Putamen (tissue), 1 donor: Measurements from ENCODE around the gene OMA1.
A peak's percentile ranks its signal among the peaks of the same experiment; 100 is the strongest.
"Not testable (repeated sequence)": the region's sequence is repeated elsewhere in the genome, so short reads cannot be mapped to it uniquely, and the experiment has no call there.

Experiments
- DNase-seq: peaks from one replicate; pipeline ENCODE4 v3.0.0-alpha.2; 2016; ENCODE audit warnings: low spot score

The OMA1 gene

DNA sequence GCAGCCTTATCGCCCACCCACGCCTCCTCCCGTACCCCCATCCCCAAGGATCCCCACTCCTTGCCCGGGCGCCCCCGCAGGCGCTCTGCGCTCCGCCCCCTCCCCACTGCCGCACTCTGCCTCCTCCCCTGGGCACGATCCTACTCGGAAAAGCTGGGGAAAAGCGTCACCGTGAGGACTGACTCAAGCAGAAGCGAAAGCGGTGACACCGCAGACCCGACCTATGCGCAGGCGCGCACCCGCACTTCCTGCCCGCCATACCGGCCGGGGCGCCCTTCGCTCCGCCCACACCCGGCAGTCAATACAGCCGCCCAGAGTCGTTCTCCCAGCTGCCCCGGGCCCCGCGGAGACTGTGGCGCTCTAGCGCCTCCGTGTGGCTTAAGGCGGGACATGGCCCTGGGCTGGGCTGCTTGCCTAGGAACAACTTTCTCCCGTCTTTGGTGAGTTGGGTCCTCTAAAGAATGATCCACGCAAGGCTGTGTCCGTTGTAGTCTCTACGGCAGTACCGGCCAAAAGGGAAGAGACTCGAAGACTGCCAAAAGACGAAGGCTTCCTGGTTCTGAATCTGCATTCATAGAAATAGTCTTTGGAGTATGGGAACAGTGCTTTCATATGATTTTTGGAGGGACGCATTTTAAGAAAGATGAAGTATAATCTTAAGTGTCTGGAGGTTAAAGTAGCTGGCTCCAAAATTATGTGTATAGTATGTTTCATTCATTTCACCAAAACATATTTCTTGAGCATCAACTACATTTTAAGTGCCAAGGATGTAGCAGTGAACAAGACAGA, at the start of gene OMA1:
OMA1 (minus strand) TSS at position 207 of the 789 bp plus-strand sequence. CDS start 7,432 bp downstream, outside the sequence.
- DNase-seq: peak; percentile 95

DNA sequence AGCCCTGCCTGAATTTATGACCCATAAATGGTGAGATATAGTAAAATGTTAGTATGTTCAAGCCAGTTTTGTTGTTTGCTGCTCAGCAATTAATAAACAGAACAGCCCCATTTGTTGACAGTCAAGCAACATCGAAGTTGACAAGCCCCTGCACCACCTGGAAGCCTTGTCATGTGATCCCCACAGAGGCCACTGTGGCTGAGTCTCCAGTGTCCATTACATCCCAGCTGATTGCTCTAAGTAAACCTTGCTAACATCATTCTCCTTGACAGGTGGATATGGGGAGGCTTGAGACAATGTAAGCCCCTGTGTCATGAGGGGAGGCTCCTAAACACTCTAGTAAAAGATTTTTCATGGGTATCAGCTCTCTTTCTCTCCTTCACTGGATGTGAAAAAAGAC, 48.0 kb upstream of the OMA1 start:
- no peak for DNase-seq

DNA sequence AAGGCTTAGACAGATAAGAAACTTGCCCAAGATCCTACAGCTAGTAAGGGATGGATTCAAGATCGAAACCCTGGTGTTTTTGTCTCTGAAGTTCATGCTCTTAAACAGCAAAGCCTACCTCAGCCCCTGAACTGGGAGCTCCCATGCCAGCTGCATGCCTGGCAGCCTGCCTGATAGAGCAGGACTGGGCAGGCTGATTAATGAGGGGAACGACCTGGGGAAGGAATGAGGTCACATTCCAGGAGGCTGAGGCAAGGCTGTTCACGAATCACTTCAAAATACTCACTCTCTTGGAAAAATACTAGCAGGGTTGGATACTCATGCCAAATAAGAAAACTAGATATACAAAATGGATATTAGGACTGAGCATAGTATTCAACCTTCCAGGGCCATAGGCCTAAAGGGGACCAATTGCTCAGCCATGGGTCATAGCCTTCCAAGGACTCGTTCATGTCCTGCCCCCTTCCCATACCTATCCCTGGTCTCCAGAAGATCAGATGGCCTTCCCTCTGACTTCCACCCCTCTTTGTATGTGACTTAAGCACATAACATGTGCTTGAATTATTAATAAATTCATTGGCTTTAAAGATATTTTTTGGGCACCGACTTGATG, 46.1 kb upstream of the OMA1 start:
- DNase-seq: no peak

DNA sequence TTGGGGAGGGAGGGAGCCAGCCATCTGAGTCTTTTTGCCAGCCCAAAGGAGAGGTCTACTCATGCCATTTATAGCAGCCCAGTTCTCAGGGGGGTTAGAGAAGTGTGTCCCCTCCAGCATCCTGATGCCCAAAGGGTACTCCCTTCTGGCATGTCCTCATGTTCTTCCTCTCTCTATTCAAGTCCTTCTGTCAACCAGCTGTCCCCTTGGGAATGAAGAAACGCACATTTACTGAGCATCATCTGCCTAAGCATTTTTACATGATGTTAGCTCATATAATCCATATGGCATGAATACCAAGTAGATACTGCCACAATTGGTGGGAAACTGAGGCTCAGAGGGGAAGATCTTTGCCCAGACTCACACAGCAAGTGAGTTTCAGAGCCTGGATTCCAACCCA, 45.3 kb upstream of the OMA1 start:
- DNase-seq: no peak

DNA sequence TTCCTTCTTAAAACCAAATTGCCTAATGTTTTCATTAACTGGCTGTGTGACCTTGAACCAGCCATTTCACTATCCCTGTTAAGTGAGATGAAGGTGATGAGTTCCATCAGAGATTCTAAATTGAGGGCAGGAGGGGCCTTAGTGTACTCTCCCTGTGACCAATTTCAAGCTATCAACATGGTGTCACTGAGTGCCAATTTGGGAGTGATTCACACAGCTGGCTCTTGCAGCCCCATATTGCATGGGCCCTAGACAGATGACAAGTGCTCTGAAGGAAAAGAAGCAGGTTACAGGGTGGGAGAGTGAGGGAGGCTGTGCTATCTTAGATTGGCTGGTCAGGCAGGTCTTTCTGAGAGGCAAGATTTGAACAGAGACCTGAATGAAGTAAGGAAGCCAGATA, 43.5 kb upstream of the OMA1 start:
- DNase-seq: no peak

DNA sequence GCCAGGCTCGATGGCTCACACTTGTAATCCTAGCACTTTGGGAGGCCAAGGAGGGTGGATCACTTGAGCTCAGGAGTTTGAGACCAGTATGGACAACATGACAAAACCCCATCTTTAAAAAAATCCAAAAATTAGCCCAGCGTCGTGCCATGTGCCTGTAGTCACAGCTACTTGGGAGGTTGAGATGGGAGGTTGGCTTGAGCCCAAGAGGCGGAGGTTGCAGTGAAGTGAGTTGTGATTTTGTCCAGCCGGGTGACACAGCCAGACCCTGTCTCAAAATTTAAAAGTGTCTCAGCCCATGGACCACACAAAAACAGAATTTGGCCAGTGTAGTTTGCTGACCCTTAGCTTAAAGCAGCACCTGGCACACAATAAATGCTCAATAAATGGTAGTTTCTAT, 41.9 kb upstream of the OMA1 start:
- no peak for DNase-seq

DNA sequence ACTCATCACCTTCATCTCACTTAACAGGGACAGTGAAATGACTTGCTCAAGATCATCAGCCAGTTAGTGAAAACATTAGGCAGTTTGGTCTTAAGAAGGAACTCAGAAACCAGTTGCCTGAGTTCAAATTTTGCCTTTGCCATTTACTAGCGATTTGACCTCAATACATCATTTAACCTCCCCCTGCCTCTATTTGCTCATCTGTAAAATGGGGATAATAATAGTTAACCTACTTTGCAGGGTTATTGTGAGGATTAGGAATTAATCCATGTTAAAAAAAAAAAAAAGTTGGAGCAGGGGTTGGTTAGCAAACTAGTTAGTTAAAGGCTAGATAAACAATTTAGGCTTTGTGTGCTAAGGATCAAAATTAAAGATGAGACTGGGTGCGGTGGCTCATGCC, 41.1 kb upstream of the OMA1 start:
- DNase-seq: no peak

DNA sequence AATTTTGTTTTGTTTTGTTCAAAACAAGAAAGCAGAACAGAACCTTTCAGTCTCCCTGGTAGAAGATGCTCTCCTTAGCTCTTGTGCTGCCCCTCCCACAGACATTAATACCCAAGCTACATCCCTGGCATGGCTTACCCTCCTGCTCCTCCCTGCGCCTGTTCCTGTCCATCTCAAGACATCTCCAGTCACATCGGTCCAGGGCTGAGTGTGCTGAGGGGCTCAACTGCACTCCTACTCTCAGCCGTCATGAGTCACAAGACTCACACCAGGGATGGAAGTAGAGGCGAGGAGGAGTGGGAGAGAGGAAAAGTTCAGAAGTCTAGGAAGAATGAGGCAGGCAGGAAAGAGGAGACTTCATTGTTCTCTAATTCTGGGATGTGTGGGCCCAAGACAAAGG, 39.7 kb upstream of the OMA1 start:
- no peak for DNase-seq

DNA sequence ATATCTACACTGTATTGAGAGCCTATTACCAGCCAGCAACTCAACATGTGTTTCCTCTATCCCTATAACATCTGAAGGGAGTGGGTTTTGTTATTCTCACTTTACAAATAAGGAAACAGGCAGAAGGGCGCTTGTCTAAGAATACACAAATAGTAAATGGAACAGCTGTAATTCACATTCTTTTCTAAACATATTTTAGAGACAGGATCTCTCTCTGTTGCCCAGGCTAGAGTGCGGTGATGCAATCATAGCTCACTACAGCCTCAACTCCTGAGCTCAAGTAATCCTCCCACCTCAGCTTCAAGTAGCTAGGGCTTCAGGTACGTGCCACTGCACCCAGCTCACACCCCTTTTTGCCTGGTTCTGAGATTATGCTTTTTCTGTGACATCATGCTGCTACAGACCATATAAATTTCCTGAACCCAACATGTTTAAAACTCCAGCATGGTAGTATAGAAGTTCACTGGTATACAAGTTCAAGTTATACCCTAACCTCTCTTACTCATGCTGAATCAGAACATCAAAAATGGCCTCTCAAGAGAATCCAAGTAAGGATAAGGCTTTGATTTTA, 39.1 kb upstream of the OMA1 start:
- DNase-seq: no peak

DNA sequence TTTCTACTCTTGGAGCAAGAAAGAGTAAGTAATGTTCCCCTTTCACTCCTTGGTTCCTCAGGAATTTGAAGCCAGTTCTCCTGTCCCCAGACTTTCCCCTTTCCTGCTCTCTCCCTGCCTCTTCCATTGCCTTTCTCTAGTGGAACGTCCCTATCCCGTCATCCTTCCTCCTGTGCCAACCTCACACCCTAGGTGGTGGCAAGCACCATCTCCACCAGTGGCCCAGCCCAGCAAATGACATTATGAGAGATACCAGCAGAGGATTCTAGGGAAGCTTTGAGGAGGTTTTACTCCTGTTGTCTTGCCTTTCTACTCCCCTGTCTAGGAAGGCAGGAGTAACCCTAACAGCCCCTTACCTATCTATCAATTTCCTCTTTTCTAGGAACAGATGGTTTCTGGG, 38.6 kb upstream of the OMA1 start:
- DNase-seq: no peak

DNA sequence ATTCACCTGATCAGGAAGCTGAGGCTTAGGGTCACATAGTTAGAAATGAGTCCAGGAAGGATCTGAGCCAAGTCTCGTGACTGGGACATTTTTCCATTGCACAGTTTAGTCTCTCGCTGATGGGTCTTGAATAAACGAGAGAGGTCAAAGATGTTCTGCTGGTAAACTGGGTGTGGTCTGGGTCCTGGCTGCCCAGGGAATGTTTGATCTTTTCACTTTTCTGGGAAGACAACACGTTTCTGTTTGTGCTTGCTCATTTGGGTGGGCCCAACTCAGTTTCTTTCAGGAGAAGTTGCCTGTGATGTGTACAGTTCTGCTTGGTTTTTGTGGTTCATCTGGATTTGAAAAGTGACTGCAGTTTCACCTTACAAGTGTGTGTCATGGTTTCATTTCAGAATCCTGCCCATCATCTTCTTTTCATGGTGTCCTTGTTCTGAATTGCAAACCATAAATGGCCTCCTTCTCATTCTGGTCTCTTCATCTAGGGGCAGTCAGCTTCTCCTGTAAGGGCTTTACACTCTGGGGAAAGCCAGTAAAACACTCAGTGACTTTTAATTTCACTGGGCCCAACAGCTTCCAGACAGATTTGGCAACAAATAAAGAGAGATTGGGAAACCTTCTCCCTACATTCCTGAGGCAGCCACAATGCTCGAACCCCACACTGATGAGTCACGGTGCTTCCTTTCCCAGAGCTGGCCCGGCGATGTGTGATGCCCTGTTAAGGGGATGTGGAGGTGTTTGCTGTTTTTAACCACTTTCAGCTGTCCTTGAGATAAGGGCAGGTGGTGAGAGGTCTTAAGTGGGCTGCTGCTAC, 37.8 kb upstream of the OMA1 start:
- DNase-seq: no peak

DNA sequence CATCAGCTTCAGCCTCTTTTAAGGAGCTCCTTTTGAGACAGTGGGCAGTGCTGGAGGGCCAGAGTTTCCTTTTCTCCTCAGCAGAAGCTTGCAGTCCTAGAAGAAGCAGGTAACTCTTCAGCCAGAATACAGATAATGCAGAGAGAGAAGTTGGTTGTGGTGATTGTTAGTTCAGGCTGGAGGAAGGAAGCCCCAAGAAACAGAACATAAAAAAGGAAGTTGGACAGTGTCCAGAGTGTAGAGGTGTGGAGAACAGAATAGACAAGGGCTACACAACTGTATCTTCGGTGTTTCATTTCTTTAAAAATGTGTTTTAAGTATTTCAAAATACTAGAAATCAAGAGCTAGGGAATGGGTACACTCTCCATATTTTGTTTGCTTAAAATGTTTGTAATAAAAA, 37.0 kb upstream of the OMA1 start:
- no peak for DNase-seq

DNA sequence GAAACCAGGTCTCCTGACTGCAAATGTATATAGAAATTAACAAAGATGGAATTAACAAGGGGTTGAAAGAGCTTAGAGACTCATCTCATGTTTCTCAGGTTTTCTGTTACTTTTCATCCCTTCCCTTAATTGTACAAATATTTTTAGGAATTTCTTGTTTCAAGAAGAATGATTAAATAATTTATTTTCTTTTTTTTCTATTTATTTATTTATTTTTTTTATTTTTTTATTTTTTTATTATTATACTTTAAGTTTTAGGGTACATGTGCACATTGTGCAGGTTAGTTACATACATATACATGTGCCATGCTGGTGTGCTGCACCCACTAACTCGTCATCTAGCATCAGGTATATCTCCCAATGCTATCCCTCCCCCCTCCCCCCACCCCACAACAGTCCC, 35.6 kb upstream of the OMA1 start:
- DNase-seq: not testable (repeated sequence)

DNA sequence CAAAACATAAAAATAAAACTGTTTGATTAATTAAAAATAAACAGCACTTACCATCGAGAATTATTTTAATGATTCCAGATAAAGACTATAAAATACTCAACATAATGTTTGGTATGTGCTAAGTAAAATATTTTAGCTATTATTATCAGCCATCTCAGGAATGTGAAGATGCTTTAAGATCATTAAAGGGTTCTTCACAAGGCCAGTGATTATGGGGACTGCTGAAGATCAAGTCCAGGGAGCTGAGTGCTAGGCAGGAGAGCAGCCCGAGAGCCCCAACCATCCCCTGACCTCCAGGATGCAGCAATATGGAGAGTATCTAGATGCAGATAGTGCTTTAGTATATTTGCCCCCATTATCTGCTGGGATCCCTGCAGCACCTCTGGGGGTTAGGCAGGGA, 35.1 kb upstream of the OMA1 start:
- DNase-seq: no peak

DNA sequence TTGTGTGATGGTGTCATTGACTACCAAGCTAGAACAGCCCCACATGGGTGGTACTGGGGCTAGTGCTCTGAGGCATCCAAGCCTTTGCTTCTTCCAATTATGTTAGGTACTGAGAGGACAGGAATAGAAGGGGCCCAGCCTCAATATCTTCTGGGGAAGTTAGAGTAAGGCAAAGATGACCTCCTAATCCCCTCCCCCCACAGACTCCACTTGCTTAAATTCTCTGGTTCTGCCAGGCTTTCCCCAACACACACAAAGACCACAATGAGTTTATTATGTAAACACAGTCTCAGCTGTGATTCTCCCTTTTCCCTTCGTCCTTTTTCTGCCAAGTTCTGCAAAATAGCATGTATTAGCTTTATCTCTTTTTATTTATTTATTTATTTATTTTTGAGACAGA, 33.7 kb upstream of the OMA1 start:
- DNase-seq: peak; percentile 81

DNA sequence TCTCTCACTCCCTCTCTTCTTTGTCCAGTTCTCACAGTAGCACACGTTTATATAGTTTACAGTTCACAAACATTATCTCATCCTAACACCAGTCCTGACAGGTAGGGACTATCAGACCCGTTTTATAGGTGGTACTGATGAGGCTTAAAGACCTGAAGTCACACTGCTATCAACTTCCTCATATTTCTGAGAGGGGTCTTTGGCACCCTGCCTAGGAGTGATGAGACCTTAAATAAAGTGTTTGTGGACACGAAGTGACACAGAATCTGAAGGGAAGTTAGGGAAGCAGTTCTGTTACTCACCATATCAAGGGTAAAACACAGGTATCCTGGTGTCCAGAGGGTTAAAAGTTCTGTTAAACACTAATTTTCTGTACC, 31.1 kb upstream of the OMA1 start:
- no peak for DNase-seq

DNA sequence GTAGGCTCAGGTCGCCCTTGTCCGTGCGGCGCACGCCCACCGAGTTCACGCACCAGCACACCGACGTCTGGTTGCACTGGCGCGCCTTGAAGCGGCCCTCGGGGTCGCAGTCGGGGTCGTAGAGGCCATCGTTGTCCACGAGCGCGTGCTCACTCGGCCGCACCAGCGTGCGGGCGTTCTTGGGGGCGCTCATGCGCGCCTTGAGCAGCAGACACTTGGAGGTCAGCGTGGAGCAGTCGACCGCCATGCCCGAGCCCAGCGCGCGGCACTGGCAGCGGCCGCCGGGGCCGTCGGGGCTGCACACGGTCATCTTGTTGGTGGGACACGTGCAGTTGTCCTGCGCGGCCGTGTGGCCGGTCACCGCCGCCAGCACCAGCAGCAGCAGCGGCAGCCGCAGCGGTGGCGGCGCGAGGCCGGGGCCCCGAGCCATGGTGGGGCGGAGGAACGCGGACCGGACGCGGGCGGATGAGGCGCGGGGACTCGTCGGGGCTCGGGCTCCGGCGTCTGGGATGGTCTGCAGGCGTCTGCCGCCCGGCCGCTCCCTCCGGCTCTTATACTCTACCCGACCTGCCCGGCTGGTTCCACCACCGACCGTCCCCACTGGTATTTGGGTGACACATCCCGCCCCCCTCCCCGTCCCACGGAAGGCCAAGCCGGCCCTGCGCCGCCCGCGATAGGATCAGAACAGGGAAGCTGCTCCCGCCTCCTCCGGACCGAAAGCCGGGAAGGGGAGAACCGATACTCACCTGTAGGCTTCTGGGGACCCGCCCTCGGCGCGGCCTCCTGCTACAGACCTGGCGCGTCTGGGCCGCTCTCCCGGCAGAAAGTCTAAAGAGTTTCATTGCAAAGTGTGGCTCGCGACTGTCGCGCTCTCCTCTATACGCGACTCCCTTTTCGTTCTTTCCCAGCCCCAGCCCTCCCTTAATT, 30.5 kb upstream of the OMA1 start, which contains the start of gene TACSTD2:
TACSTD2 (minus strand) TSS at position 526 of the 927 bp plus-strand sequence; CDS start at position 430, 96 bp downstream.
- no peak for DNase-seq

DNA sequence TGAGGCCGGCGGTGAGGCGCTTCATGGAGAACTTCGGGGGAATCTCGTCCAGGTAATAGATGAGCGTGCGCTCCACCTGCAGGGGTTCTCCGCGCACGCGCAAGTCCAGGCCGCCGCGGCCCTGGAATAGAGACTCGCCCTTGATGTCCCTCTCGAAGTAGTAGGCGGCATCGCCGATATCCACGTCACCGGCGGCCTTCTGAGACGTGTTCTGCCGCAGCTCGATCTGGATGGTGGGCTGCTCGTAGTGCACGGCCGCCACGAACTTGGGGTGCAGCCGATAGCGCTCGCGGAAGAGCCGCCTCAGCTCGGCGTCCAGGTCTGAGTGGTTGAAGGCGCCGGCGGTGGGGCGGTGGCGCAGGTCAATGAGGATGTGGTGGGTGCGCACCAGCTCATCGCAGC, 29.8 kb upstream of the OMA1 start:
- DNase-seq: no peak

DNA sequence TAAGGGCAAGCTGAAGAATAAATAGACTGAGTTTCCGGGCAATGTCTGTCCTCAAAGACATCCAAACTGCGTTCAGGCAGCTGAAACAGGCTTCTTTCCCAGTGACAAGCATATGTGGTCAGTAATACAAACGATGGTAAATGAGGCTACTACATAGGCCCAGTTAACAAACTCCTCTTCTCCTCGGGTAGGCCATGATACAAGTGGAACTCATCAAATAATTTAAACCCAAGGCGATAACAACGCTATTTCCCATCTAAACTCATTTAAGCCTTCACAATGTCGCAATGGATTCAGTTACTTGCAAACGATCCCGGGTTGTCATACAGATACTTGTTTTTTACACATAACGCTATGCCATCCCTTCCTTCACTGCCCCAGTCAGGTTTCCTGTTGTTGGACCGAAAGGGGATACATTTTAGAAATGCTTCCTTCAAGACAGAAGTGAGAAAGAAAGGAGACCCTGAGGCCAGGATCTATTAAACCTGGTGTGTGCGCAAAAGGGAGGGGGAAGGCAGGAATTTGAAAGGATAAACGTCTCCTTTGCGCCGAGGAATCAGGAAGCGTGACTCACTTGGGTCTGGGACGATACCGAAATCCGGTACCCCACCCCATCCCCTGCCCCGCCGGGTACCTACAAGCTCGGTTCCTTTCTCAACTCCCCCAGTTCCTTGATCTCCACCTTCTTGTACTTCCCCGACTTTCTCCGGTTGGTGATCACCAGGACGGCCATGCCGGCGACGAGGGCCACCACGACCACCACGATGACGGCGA, 29.2 kb upstream of the OMA1 start:
- no peak for DNase-seq

DNA sequence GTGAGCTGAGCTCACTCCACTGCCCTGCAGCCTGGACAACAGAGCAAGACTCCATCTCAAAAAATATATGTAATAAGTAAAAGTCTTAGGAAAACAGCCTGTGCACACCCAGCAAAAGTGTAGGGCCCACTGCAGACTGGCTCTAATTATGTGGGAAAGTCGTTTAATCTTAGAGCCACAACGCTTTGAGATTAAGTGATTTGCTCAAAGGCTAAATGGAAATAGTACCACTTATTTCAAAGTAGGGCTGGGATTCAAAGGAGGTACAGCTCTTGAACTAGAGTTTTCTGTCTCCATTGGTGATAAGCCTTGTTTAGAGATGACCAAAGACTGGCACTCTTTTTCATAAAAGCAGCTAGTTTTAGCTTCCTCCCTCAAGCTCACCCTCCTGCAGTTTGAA, 28.3 kb upstream of the OMA1 start:
- no peak for DNase-seq
